OCI-LY1 (cell line): ENCODE results near the gene YEATS4.

ENCODE experiments used
- EZH2 ChIP-seq: fragments of 200-600 bp; sonication (generic), shearing (Covaris generic); IDR thresholded peaks from 2 replicates; pipeline ENCODE4 v1.8.0; 2017; ENCODE audit warnings: borderline replicate concordance, mixed run types, mild to moderate bottlenecking, antibody characterized with exemption, low read length, moderate library complexity, mixed read lengths
- TF ChIP-seq, protein P1 (sequence below): fragments of 200-600 bp; sonication (generic), shearing (Covaris generic); IDR thresholded peaks from 2 replicates; pipeline ENCODE4 v1.5.1; 2017; ENCODE audit warnings: mild to moderate bottlenecking, antibody characterized with exemption, low read length, moderate library complexity, mixed read lengths

DNA sequence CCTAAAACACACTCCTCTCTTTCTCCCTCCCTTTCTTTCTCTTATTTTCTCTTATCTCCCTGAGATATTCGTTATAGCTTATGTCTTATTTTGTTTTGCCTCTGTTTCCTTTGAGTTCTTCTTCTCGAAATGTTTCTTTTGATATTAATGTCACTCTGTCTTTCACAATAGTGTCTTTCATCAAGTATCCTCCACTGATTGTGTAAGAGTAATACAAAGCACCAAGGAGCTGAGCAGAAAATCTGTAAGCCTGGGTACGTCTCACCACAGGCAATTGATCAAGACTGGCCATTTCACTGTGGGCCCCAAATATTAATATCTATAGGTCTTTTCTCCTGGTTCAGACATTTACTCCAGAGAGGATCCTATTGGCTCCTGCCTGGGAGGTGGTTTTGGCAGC, 16.2 kb upstream of the YEATS4 start:
- TF ChIP-seq, protein P1, sequence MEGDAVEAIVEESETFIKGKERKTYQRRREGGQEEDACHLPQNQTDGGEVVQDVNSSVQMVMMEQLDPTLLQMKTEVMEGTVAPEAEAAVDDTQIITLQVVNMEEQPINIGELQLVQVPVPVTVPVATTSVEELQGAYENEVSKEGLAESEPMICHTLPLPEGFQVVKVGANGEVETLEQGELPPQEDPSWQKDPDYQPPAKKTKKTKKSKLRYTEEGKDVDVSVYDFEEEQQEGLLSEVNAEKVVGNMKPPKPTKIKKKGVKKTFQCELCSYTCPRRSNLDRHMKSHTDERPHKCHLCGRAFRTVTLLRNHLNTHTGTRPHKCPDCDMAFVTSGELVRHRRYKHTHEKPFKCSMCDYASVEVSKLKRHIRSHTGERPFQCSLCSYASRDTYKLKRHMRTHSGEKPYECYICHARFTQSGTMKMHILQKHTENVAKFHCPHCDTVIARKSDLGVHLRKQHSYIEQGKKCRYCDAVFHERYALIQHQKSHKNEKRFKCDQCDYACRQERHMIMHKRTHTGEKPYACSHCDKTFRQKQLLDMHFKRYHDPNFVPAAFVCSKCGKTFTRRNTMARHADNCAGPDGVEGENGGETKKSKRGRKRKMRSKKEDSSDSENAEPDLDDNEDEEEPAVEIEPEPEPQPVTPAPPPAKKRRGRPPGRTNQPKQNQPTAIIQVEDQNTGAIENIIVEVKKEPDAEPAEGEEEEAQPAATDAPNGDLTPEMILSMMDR = no peak
- no peak for TF ChIP-seq EZH2
